Lower leg skin (tissue), 4 donors: Measurements from ENCODE around the gene AJAP1. TPM values are rescaled to one million over a fixed set of nuclear protein-coding genes. Genes with fewer than 3 reads are reported as not detected.
"Not testable (repeated sequence)": the region's sequence is repeated elsewhere in the genome, so short reads cannot be mapped to it uniquely, and the experiment has no call there.

Source experiments
- DNase-seq, 2 donors: peaks; one replicate each; pipeline ENCODE4 v3.0.0-alpha.2; 2019; ENCODE audit warnings: low spot score in 2 of 2
- H3K4me3 ChIP-seq: fragments of 200-600 bp; sonication (generic); 2 replicates; pipeline ENCODE4 v1.5.1; 2017; ENCODE audit warnings: mild to moderate bottlenecking, low read depth; ENCODE audit not compliant: poor library complexity, severe bottlenecking
- POLR2A ChIP-seq, 2 donors: fragments of 450-650 bp; IDR thresholded peaks; one replicate each; pipeline ENCODE4 v1.6.1; 2016 to 2017; ENCODE audit warnings: antibody characterized with exemption in 2 of 2, mild to moderate bottlenecking in 1 of 2, moderate library complexity in 1 of 2
- WGBS, 2 donors: methylation state at CpG; one replicate each; pipeline ENCODE4 v1.1.5; 2018; 5-methylcytosine and 5-hydroxymethylcytosine counted together
- intact Hi-C: fragments of 100-400 bp; cut with DNase I; formaldehyde crosslinking; loops from one replicate; pipeline ENCODE4 v1.15.0; 2023; ENCODE audit warnings: low total_unique reads
- total RNA-seq, 4 donors: library from RNA; depleted of rRNA; stranded (reverse); fragments of >200 nt; gene quantifications; one replicate each; pipeline ENCODE4 v1.1.0, GENCODE V29; 2016
- TF ChIP-seq, protein P1 (sequence below), 3 donors: fragments of 450-650 bp; IDR thresholded peaks; one replicate each; pipeline ENCODE4 v1.5.1; 2016; ENCODE audit warnings: antibody characterized with exemption in 3 of 3, mild to moderate bottlenecking in 3 of 3, moderate library complexity in 2 of 3

Gene AJAP1
- total RNA-seq, 4 donors from 2014 or later = 0.69 to 1.7 (median 1.3) TPM

DNA sequence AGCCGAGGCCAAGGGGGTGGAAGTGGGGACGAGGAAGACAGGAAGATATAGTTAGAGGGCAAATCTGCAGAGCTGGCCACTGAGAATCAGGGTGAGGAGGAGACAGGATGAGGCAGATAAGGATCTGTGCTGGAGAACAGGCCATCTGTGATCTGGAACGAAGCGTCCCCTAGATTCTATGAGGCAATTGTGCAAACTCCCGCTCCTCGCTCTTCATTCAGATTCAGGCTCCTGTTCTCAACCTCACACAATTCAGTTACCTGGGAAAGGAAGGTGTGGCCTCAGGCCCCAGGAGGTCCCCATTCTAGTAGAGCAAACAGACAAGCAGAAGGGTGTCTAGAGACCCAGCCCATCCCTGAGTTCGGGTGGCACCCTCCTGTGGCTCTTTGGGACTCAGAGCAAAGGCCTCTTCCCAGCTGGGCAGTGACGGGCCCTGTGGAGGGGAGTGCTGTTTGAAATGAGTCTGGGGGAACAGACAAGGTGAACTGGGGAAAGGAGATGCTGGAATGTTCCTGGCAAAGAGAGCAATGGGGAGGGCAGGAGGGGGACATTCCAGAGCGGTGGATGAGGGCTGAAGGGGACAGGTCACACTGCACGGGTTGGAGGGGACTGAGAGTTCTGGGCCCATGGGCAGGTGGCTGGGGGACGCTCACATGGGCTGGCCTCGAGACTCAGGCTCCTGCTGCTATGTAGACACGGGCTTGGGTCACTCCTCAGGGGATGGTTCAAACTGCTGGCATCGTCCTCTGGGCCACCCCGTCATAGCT, 39.9 kb upstream of the AJAP1 start:
- DNase-seq = no peak
- no peak overlapping the region for H3K4me3 ChIP-seq
- intact Hi-C loops = no loop called here
- TF ChIP-seq, protein P1, sequence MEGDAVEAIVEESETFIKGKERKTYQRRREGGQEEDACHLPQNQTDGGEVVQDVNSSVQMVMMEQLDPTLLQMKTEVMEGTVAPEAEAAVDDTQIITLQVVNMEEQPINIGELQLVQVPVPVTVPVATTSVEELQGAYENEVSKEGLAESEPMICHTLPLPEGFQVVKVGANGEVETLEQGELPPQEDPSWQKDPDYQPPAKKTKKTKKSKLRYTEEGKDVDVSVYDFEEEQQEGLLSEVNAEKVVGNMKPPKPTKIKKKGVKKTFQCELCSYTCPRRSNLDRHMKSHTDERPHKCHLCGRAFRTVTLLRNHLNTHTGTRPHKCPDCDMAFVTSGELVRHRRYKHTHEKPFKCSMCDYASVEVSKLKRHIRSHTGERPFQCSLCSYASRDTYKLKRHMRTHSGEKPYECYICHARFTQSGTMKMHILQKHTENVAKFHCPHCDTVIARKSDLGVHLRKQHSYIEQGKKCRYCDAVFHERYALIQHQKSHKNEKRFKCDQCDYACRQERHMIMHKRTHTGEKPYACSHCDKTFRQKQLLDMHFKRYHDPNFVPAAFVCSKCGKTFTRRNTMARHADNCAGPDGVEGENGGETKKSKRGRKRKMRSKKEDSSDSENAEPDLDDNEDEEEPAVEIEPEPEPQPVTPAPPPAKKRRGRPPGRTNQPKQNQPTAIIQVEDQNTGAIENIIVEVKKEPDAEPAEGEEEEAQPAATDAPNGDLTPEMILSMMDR (IDR thresholded peaks at IDR 0.05) = no peak
- TF ChIP-seq POLR2A (IDR thresholded peaks at IDR 0.05) = no peak
- WGBS, 2 donors = 73 to 75% methylated on average over 15 of the region's 15 CpGs

DNA sequence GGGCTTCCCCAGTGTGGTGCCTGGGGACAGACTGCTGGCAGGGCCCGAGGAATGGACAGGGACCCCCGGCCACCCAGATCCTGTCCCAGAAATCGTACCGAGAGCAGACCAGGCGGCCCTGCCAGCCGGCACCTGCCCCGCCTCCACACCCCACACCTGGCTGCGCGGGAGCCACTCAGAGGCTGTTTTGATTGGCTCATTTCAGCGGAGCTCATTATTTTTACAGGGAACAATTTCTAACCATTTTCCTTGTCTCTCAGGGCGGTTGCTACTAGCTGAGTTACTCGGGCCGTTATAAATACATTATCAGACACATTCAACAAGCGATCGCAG, 39.3 kb upstream of the AJAP1 start:
- no peak for TF ChIP-seq POLR2A (IDR thresholded peaks at IDR 0.05)
- TF ChIP-seq, protein P1 (IDR thresholded peaks at IDR 0.05) = no peak
- intact Hi-C loops = no loop called here
- no peak for DNase-seq
- no peak overlapping the region for H3K4me3 ChIP-seq
- WGBS, 2 donors = 88 to 90% methylated on average over 12 to 15 of the region's 15 CpGs

DNA sequence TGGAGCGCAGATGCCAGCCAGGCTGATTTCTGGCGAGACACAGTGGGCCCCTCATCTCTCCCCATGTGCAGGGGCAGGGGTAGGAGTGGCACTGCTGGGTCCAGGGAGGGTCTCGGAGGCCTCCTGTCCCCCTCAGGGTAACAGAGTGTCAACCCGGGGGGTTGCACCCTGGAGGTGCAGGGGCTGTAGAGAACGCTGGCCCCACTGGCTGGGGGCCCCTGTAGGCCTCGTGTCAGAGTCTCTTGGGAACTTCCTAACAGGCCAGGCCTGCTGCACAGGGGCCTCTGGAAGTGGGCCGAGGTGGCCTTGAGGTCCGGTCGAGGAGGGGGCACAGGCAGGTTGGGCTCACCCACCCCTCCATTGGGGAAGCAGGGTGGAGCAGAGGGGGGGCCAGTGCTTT, 38.9 kb upstream of the AJAP1 start:
- intact Hi-C loops = no loop called here
- no peak overlapping the region for H3K4me3 ChIP-seq
- WGBS, 2 donors = 73 to 83% methylated on average over 7 to 9 of the region's 9 CpGs
- TF ChIP-seq POLR2A (IDR thresholded peaks at IDR 0.05) = no peak
- TF ChIP-seq, protein P1 (IDR thresholded peaks at IDR 0.05) = no peak
- DNase-seq = no peak

DNA sequence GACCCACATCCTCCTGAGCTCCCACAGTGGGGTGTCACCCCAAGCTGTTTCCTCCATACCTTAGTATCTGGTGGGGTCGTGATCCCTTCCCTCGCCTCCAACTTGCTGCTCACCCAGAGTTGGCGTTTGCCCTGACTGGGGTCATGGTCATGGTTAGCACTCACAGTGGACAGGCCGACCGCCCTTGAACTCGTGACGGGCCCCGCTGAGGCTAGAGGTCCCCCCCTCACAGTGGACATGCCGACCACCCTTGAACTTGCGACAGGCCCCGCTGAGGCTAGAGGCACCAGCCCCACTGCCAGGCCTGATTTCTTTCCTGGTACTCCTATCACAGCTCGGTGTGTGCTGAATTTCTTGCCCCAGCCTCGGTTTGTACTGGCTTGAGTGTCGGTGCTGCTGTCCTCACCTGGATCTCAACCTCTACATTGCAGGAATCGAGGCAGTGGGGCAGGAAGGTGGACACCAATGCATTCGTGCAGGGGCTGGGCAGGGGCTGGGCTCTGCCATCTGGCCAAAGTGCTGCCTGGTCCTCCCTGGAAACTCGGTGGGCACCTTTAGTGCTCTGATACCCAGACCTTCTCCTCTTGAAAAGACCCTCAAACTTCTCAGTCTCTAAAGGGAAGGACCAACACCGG, 37.5 kb upstream of the AJAP1 start:
- whole genome bisulfite sequencing, 2 donors = 91 to 92% methylated on average over 17 to 18 of the region's 18 CpGs
- no peak for DNase-seq
- no peak for TF ChIP-seq POLR2A (IDR thresholded peaks at IDR 0.05)
- TF ChIP-seq, protein P1 (IDR thresholded peaks at IDR 0.05) = no peak
- H3K4me3 ChIP-seq = no peak overlapping the region
- intact Hi-C loops = no loop called here

DNA sequence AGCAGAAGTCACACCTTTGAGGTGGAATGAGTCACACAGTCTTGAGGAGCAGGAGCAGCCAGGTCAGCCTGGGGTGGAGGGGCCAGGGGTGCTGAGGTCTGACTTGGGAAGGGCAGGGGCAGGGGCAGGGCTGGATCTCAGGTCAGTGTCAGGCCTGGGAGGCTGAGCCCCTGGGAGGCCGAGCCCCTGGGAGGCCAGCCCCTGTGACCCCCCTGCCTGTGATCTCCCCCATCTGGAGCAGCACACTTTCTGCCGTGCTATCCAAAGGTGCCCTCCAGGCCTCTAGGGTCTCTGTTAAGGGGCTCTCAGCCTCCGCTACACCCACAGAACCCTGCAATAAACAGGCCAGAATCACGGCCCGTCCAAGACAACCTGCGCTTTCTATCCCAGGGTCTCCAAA, 36.9 kb upstream of the AJAP1 start:
- no peak for TF ChIP-seq POLR2A (IDR thresholded peaks at IDR 0.05)
- TF ChIP-seq, protein P1 (IDR thresholded peaks at IDR 0.05) = no peak
- intact Hi-C loops = no loop called here
- no peak for DNase-seq
- WGBS, 2 donors = 96% methylated on average over 5 to 6 of the region's 6 CpGs
- no peak overlapping the region for H3K4me3 ChIP-seq

DNA sequence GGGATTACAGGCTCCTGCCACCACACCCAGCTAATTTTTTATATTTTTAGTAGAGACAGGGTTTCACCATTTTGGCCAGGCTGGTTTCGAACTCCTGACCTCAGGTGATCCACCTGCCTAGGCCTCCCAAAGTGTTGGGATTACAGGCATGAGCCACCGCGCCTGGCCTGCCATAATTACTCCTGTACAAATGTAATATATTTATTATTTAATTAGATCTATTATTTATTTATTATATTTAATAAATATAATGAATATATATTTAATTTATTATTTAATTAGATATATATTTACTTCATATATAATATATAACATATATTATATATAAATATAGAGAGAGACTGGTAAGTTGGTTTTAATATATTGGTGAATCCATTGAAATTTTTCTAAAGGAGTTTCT, 35.6 kb upstream of the AJAP1 start:
- H3K4me3 ChIP-seq, DNase-seq, intact Hi-C loops: not testable (repeated sequence)
- 97% methylated on average over 3 of the region's 3 CpGs for WGBS, 2 donors
